ENCODE results near the gene TREM1.
A peak's percentile ranks its signal among the peaks of the same experiment; 100 is the strongest.

The TREM1 gene

GRCh38 chr6:41257369-41258195 is 28.9 kb downstream of the TREM1 start:
- Histone ChIP-seq H4K20me1 (ENCODE audit: insufficient read depth, low read length, poor library complexity, severe bottlenecking) (no peaks in the 10 kb centered on the region), H2AFZ (ENCODE audit: low read length) (no peak overlapping the region), H3K4me2 (ENCODE audit: low read depth, low read length, poor library complexity, severe bottlenecking) (no peak overlapping the region), H3K27me3 (ENCODE audit: insufficient read depth, low read length, poor library complexity, severe bottlenecking) (peaks cover 7% of the 10 kb centered on the region), H3K36me3 (ENCODE audit: insufficient read depth, low read length) (no peaks in the 10 kb centered on the region), H3K9me2 (replicated peaks; ENCODE audit: low read depth, low read length) (no peaks in the 10 kb centered on the region), H3F3A (ENCODE audit: low read depth) (no peaks in the 10 kb centered on the region), H3K9ac (ENCODE audit: low read depth, low read length, poor library complexity, severe bottlenecking) (no peak overlapping the region), H3K79me2 (ENCODE audit: insufficient read depth, low read length) (no peaks in the 10 kb centered on the region), H3K9me3 (ENCODE audit: insufficient read depth, low read depth, low read length) (peaks cover 19% of the 10 kb centered on the region), H3K4me1 (ENCODE audit: insufficient read depth, low read length, poor library complexity, severe bottlenecking) (peaks cover 27% of the 10 kb centered on the region), H3K4me3 (ENCODE audit: low read length, poor library complexity, severe bottlenecking) (no peak overlapping the region)
- no peak for TF ChIP-seq EZH2phosphoT487 (IDR thresholded peaks at IDR 0.05; ENCODE audit: borderline replicate concordance)
- TF ChIP-seq CTCF (conservative IDR thresholded peaks at IDR 0.05; ENCODE audit: low read length): no peak

DNA sequence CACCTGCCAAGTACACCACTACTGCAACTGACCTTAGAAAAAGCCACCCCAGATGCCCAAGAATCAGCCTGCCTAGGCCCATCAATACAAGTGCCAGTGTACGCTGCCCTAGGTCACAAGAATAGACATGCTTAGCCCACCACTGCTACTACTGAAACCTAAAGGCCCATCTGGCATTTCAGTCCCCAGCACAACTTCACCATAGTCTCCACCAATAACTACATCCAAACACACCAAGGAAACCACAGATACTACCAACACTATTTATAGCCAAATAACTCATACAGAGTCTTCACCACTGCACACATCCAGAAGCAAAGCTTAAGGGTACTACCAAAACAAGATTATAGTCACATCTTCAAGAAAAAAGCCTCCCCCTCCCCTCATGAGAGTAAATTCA is 30.1 kb downstream of the TREM1 start:
- Histone ChIP-seq H4K20me1 (ENCODE audit: insufficient read depth, low read length, poor library complexity, severe bottlenecking) (no peaks in the 10 kb centered on the region), H3K27me3 (ENCODE audit: insufficient read depth, low read length, poor library complexity, severe bottlenecking) (peaks cover 5% of the 10 kb centered on the region), H3F3A (ENCODE audit: low read depth) (no peaks in the 10 kb centered on the region), H3K79me2 (ENCODE audit: insufficient read depth, low read length) (no peaks in the 10 kb centered on the region), H3K4me2 (ENCODE audit: low read depth, low read length, poor library complexity, severe bottlenecking) (peak overlapping the region; percentile 26), H3K4me1 (ENCODE audit: insufficient read depth, low read length, poor library complexity, severe bottlenecking) (peaks cover 27% of the 10 kb centered on the region), H3K9me3 (ENCODE audit: insufficient read depth, low read depth, low read length) (peaks cover 7% of the 10 kb centered on the region), H3K9me2 (replicated peaks; ENCODE audit: low read depth, low read length) (no peaks in the 10 kb centered on the region), H3K9ac (ENCODE audit: low read depth, low read length, poor library complexity, severe bottlenecking) (no peak overlapping the region), H3K36me3 (ENCODE audit: insufficient read depth, low read length) (no peaks in the 10 kb centered on the region), H3K4me3 (ENCODE audit: low read length, poor library complexity, severe bottlenecking) (no peak overlapping the region), H2AFZ (ENCODE audit: low read length) (no peak overlapping the region)
- TF ChIP-seq EZH2phosphoT487 (IDR thresholded peaks at IDR 0.05; ENCODE audit: borderline replicate concordance): no peak
- TF ChIP-seq CTCF (conservative IDR thresholded peaks at IDR 0.05; ENCODE audit: low read length): no peak

DNA sequence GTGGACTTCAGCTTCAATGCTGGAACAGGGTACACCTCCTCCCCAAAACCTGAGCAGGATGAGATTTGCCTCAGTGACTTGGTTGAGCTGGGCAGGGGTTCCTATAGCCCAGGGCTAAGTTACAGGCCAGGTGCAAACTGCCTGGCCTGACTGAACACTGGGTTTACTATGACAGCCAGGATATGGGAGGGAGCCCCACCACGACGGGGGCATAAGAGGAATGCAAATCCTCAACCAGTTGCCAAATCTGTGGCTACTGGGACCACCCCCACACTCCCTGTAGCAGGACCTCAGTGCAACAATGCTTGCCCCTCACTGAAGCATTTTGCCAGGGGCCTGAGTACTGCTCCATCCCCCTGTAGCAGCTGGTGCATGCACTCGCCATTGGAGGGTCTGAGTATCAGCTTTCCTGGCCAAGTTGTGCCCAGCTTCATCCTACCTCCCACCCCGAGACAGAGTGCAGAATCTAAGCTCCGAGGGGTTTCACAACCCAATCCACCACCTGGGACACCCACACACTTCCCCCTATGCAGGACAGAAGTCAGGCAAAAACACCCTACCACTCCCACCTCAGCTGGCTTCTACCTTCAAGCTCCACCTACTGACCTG is 30.7 kb downstream of the TREM1 start:
- Histone ChIP-seq H3K9me3 (ENCODE audit: insufficient read depth, low read depth, low read length) (0 out of 2 replicates have a peak, but pooled peaks cover under 1% of the 10 kb centered on the region), H3K4me3 (ENCODE audit: low read length, poor library complexity, severe bottlenecking) (no peak overlapping the region), H3K4me1 (ENCODE audit: insufficient read depth, low read length, poor library complexity, severe bottlenecking) (peaks cover 27% of the 10 kb centered on the region), H3K79me2 (ENCODE audit: insufficient read depth, low read length) (no peaks in the 10 kb centered on the region), H3K36me3 (ENCODE audit: insufficient read depth, low read length) (no peaks in the 10 kb centered on the region), H4K20me1 (ENCODE audit: insufficient read depth, low read length, poor library complexity, severe bottlenecking) (no peaks in the 10 kb centered on the region), H3K27me3 (ENCODE audit: insufficient read depth, low read length, poor library complexity, severe bottlenecking) (no peaks in the 10 kb centered on the region), H3K9me2 (replicated peaks; ENCODE audit: low read depth, low read length) (no peaks in the 10 kb centered on the region), H3K4me2 (ENCODE audit: low read depth, low read length, poor library complexity, severe bottlenecking) (no peak overlapping the region), H3K9ac (ENCODE audit: low read depth, low read length, poor library complexity, severe bottlenecking) (no peak overlapping the region), H3F3A (ENCODE audit: low read depth) (no peaks in the 10 kb centered on the region), H2AFZ (ENCODE audit: low read length) (no peak overlapping the region)
- TF ChIP-seq EZH2phosphoT487 (IDR thresholded peaks at IDR 0.05; ENCODE audit: borderline replicate concordance): no peak
- TF ChIP-seq CTCF (conservative IDR thresholded peaks at IDR 0.05; ENCODE audit: low read length): no peak

All from Loucy (cell line).